Stimulated activated CD4-positive, alpha-beta T cell treated with anti-CD3 and anti-CD28 coated beads, Interleukin-4, amount 100 ng/mL, for 1 hour (primary cell): Measurements from ENCODE around the gene THADA.
"Not testable (repeated sequence)": the region's sequence is repeated elsewhere in the genome, so short reads cannot be mapped to it uniquely, and the experiment has no call there.

ENCODE experiments used
- DNase-seq: peaks from one replicate; pipeline ENCODE4 v3.0.0-alpha.2; 2020

Gene THADA, protein sequence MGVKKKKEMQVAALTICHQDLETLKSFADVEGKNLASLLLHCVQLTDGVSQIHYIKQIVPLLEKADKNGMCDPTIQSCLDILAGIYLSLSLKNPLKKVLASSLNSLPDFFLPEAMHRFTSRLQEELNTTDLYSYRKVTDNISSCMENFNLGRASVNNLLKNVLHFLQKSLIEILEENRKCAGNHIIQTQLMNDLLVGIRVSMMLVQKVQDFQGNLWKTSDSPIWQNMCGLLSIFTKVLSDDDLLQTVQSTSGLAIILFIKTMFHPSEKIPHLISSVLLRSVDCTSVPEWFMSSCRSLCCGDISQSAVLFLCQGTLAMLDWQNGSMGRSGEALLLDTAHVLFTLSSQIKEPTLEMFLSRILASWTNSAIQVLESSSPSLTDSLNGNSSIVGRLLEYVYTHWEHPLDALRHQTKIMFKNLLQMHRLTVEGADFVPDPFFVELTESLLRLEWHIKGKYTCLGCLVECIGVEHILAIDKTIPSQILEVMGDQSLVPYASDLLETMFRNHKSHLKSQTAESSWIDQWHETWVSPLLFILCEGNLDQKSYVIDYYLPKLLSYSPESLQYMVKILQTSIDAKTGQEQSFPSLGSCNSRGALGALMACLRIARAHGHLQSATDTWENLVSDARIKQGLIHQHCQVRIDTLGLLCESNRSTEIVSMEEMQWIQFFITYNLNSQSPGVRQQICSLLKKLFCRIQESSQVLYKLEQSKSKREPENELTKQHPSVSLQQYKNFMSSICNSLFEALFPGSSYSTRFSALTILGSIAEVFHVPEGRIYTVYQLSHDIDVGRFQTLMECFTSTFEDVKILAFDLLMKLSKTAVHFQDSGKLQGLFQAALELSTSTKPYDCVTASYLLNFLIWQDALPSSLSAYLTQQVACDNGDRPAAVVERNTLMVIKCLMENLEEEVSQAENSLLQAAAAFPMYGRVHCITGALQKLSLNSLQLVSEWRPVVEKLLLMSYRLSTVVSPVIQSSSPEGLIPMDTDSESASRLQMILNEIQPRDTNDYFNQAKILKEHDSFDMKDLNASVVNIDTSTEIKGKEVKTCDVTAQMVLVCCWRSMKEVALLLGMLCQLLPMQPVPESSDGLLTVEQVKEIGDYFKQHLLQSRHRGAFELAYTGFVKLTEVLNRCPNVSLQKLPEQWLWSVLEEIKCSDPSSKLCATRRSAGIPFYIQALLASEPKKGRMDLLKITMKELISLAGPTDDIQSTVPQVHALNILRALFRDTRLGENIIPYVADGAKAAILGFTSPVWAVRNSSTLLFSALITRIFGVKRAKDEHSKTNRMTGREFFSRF (N-terminal part only)

GRCh38 chr2:43595603-43596412 lies at the start of gene THADA:
Gene THADA, minus strand, starts transcription at chr2:43596038. Its CDS starts 3,646 bp downstream, at chr2:43592392.
- DNase-seq = peak; percentile 97

- no peak for DNase-seq
Observed at GRCh38 chr2:43643680-43644079, 47.8 kb upstream of the THADA start.

DNA sequence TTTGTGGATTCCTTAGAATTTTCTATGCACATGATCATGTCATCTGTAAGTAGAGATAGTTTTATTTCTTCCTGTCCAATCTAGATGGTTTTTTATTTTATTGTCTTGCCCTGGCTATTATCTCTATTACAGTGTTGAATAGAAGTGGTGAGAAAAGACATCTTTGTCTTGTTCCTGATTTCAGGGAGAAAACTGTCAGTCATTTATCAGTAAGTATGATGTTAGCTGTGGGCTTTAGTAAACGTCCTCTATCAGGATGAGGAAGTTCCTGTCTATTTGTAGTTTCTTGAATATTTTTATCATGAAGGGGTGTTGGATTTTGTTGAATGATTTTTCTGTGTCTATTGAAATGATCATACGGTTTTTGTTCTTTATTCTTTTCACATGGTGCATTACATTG lies 46.5 kb upstream of the THADA start:
- DNase-seq = no peak

DNA sequence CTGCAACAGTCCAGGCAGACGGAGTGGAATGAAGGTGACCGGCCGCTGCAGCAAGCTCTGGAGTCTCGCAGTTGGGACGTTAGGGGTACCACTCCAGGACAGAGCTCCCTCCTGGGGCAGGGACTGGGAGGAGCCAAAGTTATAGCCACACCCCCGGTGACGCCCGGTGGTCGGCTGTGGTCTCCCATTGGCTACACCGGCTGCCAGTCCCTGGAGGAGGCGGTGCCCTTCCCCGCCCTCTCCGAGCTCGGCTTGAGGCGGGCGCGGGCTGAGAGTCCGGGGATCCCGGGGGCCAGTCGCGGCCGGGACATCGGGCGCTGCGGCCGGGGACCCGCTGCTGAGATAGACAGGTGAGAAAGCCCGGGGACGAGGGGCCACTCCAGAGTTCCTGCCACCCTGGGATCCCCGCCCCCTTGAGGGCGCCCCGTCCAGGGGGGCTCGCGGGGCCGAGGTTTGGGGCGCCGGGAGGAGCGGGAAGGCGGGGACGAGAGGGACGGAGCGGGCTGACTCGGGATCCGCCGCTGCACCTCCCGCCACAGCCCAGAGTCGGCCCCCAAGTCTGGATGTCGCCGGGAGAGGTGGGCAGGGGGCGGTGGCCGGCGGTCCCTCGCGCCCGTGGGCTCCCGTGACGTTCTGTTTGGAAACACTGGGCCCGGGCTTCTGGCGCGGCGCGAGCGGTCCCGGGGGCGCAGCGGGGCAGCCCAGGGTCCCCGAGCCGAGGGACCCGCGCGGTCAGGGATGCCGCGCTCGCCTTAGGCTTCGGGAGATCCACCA lies 41.4 kb upstream of the THADA start, which contains the start of gene PLEKHH2:
Gene PLEKHH2, plus strand, starts transcription at position 231 of the 774 bp plus-strand sequence. CDS start 7,414 bp downstream, outside the sequence.
- peak; percentile 90 for DNase-seq

DNA sequence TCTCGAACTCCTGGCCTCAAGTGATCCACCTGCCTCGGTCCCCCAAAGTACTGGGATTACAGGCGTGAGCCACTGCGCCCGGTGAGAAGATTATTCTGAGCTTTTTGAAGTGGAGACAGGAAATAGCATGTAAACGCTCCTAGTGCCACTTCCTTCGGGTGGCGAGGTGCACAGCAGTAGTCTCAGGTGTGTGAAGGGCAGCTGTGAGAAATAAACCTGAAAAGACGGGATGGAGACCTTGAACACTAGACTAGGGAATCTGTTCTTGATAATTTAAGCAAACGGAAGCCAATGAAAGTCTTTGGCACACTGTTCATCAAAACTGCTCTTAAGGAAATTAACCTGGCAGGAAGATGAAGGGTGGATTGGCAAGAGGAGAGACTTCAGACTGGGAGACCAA lies 40.8 kb upstream of the THADA start:
- peak; percentile 3 for DNase-seq

DNA sequence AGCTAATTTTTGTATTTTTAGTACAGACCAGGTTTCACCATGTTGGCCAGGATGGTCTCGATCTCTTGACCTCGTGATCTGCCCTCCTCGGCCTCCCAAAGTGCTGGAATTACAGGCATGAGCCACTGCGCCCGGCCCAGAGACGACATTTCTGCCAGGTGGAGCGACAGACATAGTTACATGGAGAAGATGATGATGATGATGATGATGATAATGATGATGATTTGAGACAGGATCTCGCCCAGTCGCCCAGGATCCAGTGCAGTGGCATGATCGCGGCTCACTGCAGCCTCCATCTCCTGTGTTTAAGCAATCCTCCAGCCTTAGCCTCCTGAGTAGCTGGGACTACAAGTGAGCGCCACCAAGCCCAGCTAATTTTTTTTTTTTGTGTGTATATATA lies 40.3 kb upstream of the THADA start:
- not testable (repeated sequence) for DNase-seq

GRCh38 chr2:43634604-43635306 lies 38.9 kb upstream of the THADA start:
- DNase-seq = no peak

GRCh38 chr2:43631618-43632317 lies 35.9 kb upstream of the THADA start:
- no peak for DNase-seq

GRCh38 chr2:43622931-43623451 lies 27.2 kb upstream of the THADA start:
- DNase-seq = no peak

DNA sequence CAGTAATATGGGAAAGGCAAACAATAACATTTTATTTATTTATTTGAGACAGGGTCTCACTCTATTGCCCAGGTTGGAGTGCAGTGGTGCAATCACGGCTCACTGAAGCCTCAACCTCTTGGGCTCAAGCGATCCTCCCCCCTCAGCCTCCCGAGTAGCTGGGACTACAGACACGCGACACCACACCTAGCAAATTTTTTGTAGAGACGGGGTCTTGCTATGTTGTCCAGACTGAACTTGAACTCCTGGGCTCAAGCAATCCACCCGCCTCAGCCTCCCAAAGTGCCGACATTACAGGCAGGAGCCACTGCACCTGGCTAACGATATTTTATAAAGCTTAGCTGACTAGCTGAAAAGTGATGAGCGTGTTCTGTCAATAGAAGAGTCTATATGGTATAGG lies 23.7 kb upstream of the THADA start:
- DNase-seq = no peak

DNA sequence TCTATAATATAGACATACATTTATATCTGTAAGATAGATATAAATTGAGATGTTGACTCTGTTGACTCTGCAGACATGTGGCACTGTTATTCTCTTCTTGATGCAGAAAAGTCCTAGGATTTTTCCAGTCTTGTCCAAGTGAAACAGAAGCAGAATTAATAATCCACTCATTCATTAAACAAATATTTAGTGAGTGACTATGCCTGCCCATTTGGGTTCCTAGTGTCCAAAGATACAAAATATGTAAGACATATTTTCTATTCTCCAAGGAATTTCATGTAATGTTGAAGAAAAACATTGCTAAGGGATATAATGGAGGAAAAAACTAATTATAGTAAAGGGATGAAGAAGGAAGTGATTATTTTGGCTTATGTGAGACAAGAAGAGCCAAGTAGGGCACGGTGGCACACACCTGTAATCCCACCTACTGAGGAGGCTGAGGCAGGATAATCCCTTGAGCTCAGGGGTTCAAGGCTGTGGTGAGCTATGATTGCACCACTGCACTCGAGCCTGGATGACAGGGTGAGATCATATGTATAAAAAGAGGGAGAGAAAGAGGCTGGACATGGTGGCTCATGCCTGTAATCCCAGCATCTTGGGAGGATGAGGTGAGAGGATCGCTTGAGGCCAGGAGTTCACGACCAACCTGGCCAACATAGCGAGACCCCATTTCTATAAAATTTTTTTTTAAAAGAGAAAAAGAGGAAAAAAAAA lies 21.3 kb upstream of the THADA start:
- no peak for DNase-seq

DNA sequence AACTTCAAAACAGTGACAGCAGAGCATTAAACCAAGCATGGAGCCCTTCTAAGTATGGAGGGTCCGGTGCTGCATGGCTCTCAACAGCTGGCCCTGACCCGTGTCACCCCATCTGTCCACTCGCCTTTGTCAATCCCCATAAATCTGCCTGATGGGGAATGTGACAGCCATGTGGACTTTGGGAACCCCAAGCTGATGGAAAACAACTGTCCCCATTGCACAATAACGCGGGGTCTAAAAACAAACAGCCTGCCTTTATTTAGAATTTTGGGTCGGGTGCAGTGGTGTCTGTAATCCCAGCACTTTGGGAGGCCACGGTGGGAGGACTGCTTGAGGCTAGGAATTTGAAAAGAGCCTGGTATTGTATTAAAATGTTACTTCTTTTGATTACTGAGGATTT lies 17.1 kb upstream of the THADA start:
- no peak for DNase-seq

DNA sequence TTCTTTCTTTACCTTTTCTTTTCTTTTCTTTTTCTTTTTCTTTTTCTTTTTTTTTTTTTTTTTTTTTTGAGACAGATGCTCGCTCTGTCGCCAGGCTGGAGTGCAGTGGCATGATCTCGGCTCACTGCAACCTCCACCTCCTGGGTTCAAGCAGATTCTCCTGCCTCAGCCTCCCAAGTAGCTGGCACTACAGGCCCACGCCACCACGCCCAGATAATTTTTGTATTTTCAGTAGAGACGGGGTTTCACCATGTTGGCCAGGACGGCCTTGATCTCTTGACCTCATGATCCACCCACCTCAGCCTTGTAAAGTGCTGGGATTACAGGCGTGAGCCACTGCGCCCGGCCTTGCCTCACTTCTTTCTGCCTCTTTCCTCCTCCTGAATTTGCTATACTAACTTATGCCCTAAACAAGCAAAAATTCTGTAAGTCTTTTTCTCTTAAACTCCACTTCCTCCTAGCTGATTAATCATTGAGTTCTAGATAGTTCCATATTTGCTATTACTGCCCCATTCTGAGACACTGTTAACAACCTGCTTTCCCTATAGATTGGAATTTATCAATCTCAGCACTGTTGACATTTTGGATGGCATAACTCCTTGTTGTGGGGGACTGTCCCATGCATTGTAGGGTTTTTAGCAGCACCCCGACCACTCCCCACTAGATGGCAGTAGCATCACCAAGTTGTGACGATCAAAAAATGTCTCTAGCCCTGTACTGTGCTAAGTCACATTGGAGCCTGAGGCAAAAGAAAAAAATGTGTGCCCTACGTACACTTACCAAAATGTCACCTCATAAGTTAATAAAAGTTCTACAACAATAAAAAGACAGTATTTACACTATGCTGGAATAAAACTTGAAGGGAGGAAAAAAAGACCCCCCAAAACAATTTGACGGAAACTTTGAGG lies 16.4 kb upstream of the THADA start:
- DNase-seq = peak; percentile 68

DNA sequence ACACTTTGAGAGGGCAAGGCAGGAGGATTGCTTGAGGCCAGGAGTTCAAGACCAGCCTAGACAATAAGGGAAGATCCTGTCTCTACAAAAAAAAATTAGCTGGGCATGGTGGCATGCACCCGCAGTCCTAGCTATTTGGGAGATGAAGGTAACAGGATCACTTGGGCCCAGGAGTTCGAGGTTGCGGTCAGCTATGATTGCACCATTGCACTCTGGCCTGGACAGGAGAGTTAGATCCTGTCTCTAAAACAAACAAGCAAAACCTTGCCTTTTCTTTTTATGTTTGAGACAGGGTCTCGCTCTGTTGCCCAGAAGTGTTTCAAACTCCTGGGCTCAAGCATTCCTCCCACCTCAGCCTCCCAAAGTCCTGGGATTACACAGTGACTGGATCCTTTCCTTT lies 14.5 kb upstream of the THADA start:
- no peak for DNase-seq

DNA sequence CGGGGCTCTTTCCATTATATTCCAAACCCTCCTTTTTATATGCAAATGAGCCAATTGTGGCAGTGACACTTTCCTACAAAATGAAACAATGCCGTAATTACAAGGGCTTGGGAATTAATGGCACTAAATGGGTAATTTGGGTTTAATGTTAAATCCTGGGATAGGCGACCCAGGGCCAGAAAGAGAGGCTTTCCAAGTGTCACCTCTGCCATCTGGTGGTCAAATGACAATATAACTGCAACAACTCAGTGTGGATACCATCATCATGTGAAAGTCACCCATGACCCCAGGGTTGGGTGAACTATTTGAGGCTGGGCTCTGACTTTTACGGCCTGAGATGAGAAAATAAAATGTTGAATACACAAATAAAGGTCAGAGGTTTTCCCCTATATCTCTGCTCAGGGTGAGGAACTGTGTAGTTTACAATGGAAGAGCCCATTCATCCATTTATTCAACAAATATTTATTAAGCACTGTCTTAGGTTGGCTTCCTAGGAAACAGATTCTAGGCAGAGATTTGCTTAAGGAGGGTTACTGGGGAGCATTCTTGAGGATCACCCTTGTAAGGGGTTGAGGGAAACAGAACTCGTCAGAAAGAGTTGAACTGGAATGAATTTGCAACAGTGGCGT lies 13.6 kb upstream of the THADA start:
- DNase-seq = no peak

DNA sequence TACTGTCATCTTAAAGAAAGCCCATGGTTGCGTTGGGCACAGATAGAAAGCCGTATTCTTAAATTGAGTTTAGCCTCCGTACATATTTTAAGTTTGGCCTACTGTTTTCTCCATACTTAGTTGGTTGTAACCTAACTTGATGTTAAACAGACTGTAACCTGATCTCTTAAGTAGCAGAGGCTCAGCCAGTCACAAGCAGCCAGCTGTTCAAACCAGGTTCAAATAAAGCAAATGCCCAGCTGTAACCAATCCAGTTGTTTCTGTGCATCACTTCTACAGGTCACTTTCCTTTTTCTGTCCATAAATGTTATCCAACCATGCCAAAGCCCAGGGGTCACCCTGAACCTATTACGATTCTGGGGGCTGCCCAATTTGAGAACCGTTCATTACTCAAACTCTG lies 10.0 kb upstream of the THADA start:
- no peak for DNase-seq

- DNase-seq = peak; percentile 20
Observed at GRCh38 chr2:43605079-43605655, 9.3 kb upstream of the THADA start.
